C4-2B (cell line): ENCODE results near the gene IL22.

ENCODE experiments used
- CTCF ChIP-seq: fragments of 450-650 bp; conservative IDR thresholded peaks from 2 replicates; pipeline ENCODE4 v1.5.1; 2017; ENCODE audit warnings: mild to moderate bottlenecking
- ZFX ChIP-seq: fragments of 450-650 bp; IDR thresholded peaks from 2 replicates; pipeline ENCODE4 v1.6.1; 2017

DNA sequence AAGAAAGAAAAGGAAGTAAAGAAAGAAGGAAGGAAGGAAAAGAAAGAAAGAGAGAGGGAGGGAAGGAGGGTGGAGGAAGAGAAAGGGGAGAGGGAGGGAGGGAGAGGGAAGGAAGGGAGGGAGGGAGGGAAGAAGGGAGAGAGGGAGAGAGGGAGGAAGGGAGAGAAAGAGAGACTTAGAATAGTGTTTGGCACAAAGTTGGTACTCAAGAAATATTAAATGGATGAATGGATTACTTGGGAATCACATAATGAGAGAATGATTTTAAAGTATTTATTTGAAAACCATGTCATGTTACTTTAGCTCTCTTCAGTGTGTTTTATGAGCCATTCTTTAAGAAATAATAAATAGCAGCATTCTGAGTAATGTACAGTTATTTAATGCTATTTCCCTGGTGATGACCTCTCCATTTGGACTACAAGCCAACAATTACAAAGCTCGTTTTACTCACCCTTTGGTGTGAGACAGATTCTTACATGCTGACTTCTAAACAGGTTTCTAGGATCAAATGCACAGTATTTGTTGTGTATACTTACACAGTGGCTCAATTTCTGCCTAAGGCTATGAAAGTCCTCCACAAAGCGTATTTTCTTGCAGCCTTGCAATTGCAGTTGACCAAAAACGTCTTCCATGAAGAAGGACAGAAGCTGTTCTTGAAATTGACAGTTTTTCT is 28.7 kb downstream of the IL22 start:
- no peak for TF ChIP-seq CTCF
- no peak for TF ChIP-seq ZFX
